AG04450 (cell line): Measurements from ENCODE around the gene ATRAID. TPM values are rescaled to one million over a fixed set of nuclear protein-coding genes. Genes with fewer than 3 reads are reported as not detected.
"Not testable (repeated sequence)": the region's sequence is repeated elsewhere in the genome, so short reads cannot be mapped to it uniquely, and the experiment has no call there.

Source experiments
- CTCF ChIA-PET: fragments of 300-600, 350-600 bp; formaldehyde crosslinking; extraction: SDS; loops from one replicate; lab custom pipeline; 2022; ENCODE audit warnings: antibody characterized with exemption, inconsistent platforms; lab: Charles Lee
- POLR2A ChIA-PET: fragments of 350-600 bp; formaldehyde crosslinking; extraction: SDS; loops from one replicate; lab custom pipeline; 2021; ENCODE audit warnings: antibody characterized with exemption, inconsistent platforms; lab: Yijun Ruan, JAX
- DNase-seq: peaks from one replicate; pipeline ENCODE4 v3.0.0-alpha.2; 2011; ENCODE audit warnings: low read depth, low spot score
- H3K27ac ChIP-seq: one replicate; pipeline ENCODE4 v1.5.1; 2012; ENCODE audit warnings: low read depth, low read length, control low read depth
- H3K27me3 ChIP-seq: one replicate; pipeline ENCODE4 v1.6.0; 2012; ENCODE audit warnings: low read length; ENCODE audit not compliant: control insufficient read depth, insufficient read depth
- H3K4me3 ChIP-seq: 2 replicates; pipeline ENCODE4 v1.5.1; 2011; ENCODE audit warnings: mild to moderate bottlenecking, low read depth, low read length, control low read depth
- H3K9me3 ChIP-seq: 2 replicates; pipeline ENCODE4 v1.5.1; 2012; ENCODE audit warnings: low read length; ENCODE audit not compliant: control insufficient read depth, insufficient read depth
- polyA plus RNA-seq: library from polyadenylated mRNA; depleted of rRNA; stranded (reverse); fragments of >200 nt; gene quantifications from 2 replicates; pipeline ENCODE4 v1.2.3, GENCODE V29; 2011
- TF ChIP-seq, protein P1 (sequence below): IDR thresholded peaks from 2 replicates; pipeline ENCODE4 v1.5.1; 2011; ENCODE audit warnings: low read depth, low read length, control low read depth, inconsistent platforms

Gene ATRAID
- polyA plus RNA-seq, 1 experiment: 219 TPM

DNA sequence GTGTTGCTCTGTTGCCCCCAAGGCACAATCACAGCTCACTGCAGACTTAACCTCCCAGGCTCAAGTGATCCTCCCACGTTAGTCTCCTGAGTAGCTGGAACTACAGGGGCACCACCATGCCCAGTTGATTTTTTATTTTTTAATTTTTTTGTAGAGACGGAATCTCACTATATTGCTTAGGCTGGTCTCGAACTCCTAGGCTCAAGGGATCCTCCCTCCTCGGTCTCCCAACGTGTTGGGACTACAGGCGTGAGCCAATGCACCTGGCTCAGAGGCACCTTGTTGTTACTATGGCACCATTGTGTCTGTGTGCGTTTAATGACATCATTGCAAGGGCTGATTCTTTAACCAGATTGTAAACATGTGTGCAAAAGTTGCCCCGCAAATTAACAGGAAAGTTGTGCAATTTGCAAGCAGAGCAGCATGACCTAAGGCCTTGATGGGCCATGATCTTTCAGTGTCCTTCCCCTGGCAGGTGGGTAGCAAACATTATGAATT lies 40.4 kb upstream of the ATRAID start:
- Histone ChIP-seq H3K27me3 (peaks cover 37% of the 10 kb centered on the region), H3K27ac (no peak overlapping the region), H3K9me3 (no peaks in the 10 kb centered on the region), H3K4me3 (no peak overlapping the region)
- TF ChIP-seq, protein P1, sequence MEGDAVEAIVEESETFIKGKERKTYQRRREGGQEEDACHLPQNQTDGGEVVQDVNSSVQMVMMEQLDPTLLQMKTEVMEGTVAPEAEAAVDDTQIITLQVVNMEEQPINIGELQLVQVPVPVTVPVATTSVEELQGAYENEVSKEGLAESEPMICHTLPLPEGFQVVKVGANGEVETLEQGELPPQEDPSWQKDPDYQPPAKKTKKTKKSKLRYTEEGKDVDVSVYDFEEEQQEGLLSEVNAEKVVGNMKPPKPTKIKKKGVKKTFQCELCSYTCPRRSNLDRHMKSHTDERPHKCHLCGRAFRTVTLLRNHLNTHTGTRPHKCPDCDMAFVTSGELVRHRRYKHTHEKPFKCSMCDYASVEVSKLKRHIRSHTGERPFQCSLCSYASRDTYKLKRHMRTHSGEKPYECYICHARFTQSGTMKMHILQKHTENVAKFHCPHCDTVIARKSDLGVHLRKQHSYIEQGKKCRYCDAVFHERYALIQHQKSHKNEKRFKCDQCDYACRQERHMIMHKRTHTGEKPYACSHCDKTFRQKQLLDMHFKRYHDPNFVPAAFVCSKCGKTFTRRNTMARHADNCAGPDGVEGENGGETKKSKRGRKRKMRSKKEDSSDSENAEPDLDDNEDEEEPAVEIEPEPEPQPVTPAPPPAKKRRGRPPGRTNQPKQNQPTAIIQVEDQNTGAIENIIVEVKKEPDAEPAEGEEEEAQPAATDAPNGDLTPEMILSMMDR: no peak
- ChIA-PET POLR2A (interaction anchor here (0.6 kb wide), 1 partner anchor 134 kb away, joined by 4 read pairs; no protein-coding TSS in a partner anchor), CTCF (interaction anchor here (0.6 to 3.6 kb wide), 4 partner anchors 8 to 47 kb away, joined by 5 to 26 read pairs (median 18); no protein-coding TSS in a partner anchor)
- no peak for DNase-seq

DNA sequence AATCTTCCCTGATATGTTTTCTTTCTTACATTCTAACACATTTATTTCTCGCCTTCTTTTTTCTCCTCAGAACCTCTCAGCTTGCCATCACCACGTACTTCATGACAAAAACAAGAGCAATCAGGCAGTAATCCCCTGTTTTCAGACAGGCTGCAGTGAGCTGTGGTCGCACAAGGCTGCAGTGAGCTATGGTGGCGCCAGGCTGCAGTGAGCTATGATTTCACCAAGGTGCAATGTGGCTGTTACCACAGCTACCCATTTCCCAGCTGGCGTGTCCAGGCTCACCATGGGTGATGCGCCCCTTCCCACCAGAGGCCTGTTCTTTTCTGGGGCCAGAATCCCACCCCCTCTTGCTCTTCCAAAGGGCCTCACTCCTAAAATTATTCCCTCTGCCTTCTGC lies 37.2 kb upstream of the ATRAID start:
- Histone ChIP-seq H3K9me3 (no peaks in the 10 kb centered on the region), H3K27me3 (peaks cover 38% of the 10 kb centered on the region), H3K27ac (no peak overlapping the region), H3K4me3 (no peak overlapping the region)
- TF ChIP-seq, protein P1: no peak
- CTCF ChIA-PET: interaction anchor here (1.3 kb wide), 1 partner anchor 17 kb away, joined by 5 read pairs; no protein-coding TSS in a partner anchor
- POLR2A ChIA-PET: no interaction called here
- DNase-seq: no peak

DNA sequence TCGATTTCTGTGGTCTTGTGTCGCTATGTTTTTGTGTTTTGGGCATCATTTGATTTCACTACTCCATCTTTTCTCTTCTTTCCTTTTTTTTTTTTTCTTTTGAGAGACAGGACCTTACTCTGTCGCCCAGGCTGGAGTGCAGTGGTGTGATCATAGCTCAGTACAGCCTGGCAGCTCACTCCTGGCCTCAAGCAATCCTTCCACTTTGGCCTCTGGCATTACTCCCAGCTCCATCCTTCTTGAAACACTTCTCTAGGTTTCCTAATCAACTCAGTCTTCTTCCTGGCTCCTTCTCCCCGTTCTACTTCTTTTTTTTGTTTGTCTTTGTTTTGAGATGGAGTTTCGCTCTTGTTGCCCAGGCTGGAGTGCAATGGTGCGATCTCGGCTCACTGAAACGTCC lies 36.5 kb upstream of the ATRAID start:
- DNase-seq: no peak
- ChIA-PET CTCF (interaction anchor here (1.3 kb wide), 1 partner anchor 16 kb away, joined by 5 read pairs; no protein-coding TSS in a partner anchor), POLR2A (no interaction called here)
- TF ChIP-seq, protein P1: no peak
- Histone ChIP-seq H3K4me3 (no peak overlapping the region), H3K27ac (no peak overlapping the region), H3K9me3 (no peaks in the 10 kb centered on the region), H3K27me3 (peaks cover 35% of the 10 kb centered on the region)

DNA sequence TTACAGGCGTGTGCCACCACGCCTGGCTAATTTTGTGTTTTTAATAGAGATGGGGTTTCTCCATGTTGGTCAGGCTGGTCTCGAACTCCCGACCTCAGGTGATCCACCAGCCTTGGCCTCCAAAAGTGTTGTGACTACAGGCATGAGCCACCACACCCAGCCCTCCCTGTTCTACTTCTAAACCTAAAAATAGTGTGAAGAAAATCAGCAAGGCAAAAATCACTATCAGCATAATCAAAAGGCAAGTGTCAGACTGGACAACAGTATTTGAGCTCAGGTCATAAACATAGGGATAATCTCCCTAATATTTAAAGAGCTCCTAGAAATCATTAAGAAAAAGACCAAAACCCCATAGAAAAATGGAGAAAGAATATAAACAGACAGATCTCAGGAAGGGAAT lies 36.1 kb upstream of the ATRAID start:
- DNase-seq, H3K9me3 ChIP-seq, CTCF ChIA-PET, H3K27ac ChIP-seq, H3K4me3 ChIP-seq: not testable (repeated sequence)
- POLR2A ChIA-PET: interaction anchor here (0.6 kb wide), 1 partner anchor 98 kb away, joined by 7 read pairs; no protein-coding TSS in a partner anchor
- peaks cover 32% of the 10 kb centered on the region for H3K27me3 ChIP-seq

DNA sequence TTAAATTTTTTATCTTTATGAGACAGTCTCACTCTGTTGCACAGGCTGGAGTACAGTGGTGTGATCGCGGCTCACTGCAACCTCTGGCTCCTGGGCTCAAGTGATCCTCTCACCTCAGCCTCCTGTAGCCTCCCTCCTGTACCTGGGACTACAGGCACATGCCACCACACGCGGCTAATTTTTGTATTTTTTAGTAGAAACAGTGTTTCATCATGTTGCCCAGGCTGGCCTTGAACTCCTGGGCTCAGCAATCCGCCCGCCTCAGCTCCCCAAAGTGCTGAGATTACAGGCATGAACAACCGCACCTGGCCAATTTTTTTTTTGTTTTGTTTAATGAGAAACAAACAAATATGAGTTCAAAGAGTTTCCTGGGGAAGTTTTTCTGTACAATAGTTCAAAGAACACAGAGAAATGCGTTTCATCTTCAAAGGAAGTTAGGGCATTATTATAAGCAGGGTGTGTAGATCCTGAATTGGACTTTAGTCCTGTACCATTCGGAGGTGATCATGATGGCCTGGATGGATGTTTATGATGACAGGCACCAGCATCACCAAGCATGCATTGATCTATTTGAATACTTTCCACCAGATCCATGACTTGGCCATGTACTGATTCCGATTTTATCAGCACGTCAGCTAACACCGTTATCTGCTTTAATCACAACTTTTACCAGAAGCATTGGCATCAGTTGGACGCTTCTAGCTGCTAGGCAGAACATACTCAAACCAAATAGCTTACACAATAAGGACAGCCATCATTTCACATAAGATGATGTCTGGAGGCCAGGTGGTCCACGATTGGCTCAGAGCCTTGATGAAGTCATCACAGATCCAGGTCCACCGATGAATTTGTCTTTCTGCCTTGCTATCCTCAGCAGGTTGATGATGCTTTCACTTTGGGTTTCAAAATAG lies 34.1 kb upstream of the ATRAID start:
- TF ChIP-seq, protein P1: no peak
- ChIA-PET POLR2A (no interaction called here), CTCF (interaction anchor here (2.5 kb wide), 1 partner anchor 7 kb away, joined by 23 read pairs; no protein-coding TSS in a partner anchor)
- Histone ChIP-seq H3K27ac (no peak overlapping the region), H3K27me3 (peaks cover 21% of the 10 kb centered on the region), H3K4me3 (no peak overlapping the region), H3K9me3 (no peaks in the 10 kb centered on the region)
- DNase-seq: no peak
